ENCODE results near the gene GNB5. TPM values are rescaled to one million over a fixed set of nuclear protein-coding genes. Genes with fewer than 3 reads are reported as not detected.

Gene GNB5
- total RNA-seq, 1 experiment from 2014 or later, result 22.8 TPM

DNA sequence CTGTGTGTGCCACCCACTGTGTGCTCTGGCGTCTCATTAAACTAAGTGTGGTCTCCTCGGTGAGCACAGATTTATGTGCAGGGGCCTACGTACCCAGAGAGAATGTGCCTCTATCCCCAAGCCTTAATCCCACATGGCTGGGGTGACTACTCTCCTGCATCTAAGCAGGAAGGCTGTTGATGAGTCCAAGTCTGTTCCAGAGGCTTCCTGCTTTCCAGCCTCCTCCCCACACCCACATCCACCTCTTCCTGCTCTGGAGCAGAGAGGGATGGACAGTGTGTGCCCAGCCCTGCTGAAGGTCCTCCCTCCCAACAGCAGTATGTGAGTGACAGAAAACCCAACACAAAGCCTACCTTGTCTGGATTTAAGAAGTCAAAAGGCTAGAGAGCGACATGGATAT is 39.8 kb downstream of the GNB5 start:
- intact Hi-C loops (cut with micrococcal nuclease; ENCODE audit: unreplicated experiment), result no loop called here
- Histone ChIP-seq H3K9me3 (ENCODE audit: low read depth, low read length, poor library complexity, severe bottlenecking) (no peaks in the 10 kb centered on the region), H3K36me3 (ENCODE audit: insufficient read depth, low read length, poor library complexity, severe bottlenecking) (peaks cover 2% of the 10 kb centered on the region), H3K27ac (ENCODE audit: low read depth, low read length, poor library complexity, severe bottlenecking) (no peak overlapping the region), H3K4me1 (ENCODE audit: insufficient read depth, low read length, poor library complexity, severe bottlenecking) (no peaks in the 10 kb centered on the region), H3K4me3 (ENCODE audit: low read depth, low read length, poor library complexity, severe bottlenecking) (no peak overlapping the region), H3K27me3 (replicated peaks; ENCODE audit: insufficient read depth, low read depth, low read length, poor library complexity) (no peaks in the 10 kb centered on the region)
- no peak for DNase-seq (ENCODE audit: low spot score)
- ChIA-PET POLR2A (ENCODE audit: low non-redundant PET) (no interaction called here), CTCF (interaction anchor here (0.6 kb wide), 1 partner anchor 103 kb away, joined by 4 read pairs; no protein-coding TSS in a partner anchor)
- no TSS peak for BruUV-seq (replicated peaks)
- TF ChIP-seq, protein P1, sequence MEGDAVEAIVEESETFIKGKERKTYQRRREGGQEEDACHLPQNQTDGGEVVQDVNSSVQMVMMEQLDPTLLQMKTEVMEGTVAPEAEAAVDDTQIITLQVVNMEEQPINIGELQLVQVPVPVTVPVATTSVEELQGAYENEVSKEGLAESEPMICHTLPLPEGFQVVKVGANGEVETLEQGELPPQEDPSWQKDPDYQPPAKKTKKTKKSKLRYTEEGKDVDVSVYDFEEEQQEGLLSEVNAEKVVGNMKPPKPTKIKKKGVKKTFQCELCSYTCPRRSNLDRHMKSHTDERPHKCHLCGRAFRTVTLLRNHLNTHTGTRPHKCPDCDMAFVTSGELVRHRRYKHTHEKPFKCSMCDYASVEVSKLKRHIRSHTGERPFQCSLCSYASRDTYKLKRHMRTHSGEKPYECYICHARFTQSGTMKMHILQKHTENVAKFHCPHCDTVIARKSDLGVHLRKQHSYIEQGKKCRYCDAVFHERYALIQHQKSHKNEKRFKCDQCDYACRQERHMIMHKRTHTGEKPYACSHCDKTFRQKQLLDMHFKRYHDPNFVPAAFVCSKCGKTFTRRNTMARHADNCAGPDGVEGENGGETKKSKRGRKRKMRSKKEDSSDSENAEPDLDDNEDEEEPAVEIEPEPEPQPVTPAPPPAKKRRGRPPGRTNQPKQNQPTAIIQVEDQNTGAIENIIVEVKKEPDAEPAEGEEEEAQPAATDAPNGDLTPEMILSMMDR (conservative IDR thresholded peaks at IDR 0.05; ENCODE audit: low read depth, low read length), result no peak
- no peak for TF ChIP-seq EZH2 (IDR thresholded peaks at IDR 0.05; ENCODE audit: borderline replicate concordance, low read depth, low read length, poor library complexity, severe bottlenecking)

DNA sequence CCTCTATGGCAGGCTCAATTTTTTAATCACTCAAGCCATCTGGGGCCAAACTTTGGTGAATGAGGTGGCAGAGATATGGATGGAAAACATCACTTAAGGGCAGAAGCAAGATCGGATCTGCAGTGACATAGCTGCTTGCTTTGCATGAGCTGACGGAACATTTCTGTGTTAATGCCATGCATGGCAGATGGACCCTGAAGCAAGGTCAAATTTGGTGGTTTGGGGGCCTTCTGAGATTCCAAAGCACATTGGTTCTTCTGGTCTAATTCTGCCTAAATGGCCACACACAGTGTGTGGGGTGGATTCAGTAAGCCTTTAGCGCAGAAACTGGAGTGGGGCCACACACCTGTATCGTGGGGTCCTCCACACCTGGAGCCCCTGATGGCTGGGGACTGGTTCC is 40.3 kb downstream of the GNB5 start:
- POLR2A ChIA-PET (ENCODE audit: low non-redundant PET), result no interaction called here
- no peak for DNase-seq (ENCODE audit: low spot score)
- TF ChIP-seq, protein P1 (conservative IDR thresholded peaks at IDR 0.05; ENCODE audit: low read depth, low read length), result no peak
- TF ChIP-seq EZH2 (IDR thresholded peaks at IDR 0.05; ENCODE audit: borderline replicate concordance, low read depth, low read length, poor library complexity, severe bottlenecking), result no peak
- H3K4me1 ChIP-seq (ENCODE audit: insufficient read depth, low read length, poor library complexity, severe bottlenecking), result no peaks in the 10 kb centered on the region
- CTCF ChIA-PET, result no interaction called here
- H3K4me3 ChIP-seq (ENCODE audit: low read depth, low read length, poor library complexity, severe bottlenecking), result no peak overlapping the region
- H3K27me3 ChIP-seq (replicated peaks; ENCODE audit: insufficient read depth, low read depth, low read length, poor library complexity), result no peaks in the 10 kb centered on the region
- no peaks in the 10 kb centered on the region for H3K9me3 ChIP-seq (ENCODE audit: low read depth, low read length, poor library complexity, severe bottlenecking)
- BruUV-seq (replicated peaks), result no TSS peak
- no peak overlapping the region for H3K27ac ChIP-seq (ENCODE audit: low read depth, low read length, poor library complexity, severe bottlenecking)
- intact Hi-C loops (cut with micrococcal nuclease; ENCODE audit: unreplicated experiment), result no loop called here
- H3K36me3 ChIP-seq (ENCODE audit: insufficient read depth, low read length, poor library complexity, severe bottlenecking), result peaks cover 4% of the 10 kb centered on the region

DNA sequence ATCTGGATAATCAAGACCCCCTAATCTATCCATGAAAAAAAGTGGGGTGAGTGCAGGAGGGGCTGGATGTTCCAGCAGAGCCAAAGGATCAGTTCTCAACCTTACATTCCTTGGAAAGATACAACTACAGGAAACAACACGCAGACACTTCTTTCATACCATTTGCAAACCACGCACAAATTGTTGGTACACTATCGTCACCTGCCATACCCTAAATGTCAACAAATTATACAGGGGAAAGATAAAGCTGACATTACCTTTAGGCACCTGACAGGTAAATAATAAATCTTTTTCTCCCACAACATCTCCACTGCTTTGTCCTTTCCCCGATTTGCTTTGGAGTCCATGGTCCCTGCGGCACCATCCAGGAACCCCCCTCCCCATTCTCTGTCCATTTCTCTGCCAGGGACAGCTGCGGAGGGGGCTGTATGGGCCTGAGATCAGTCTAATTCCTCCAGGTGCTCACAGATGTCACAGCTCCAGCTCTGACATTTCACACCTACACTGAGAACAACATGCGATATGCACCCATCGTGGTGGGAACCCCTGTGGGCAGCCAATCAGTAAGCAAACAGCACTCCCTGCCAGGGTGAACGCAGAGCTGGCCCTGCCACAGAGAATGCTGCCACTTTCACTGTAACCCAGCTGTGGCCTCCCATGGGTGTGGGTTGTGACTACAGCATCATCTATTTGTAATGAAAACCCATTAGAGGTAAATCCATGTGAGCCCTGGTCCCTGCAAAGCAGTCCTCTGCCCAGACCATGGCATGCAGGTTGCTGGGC is 41.0 kb downstream of the GNB5 start:
- TF ChIP-seq, protein P1 (conservative IDR thresholded peaks at IDR 0.05; ENCODE audit: low read depth, low read length), result no peak
- no peak for TF ChIP-seq EZH2 (IDR thresholded peaks at IDR 0.05; ENCODE audit: borderline replicate concordance, low read depth, low read length, poor library complexity, severe bottlenecking)
- no peak for DNase-seq (ENCODE audit: low spot score)
- intact Hi-C loops (cut with micrococcal nuclease; ENCODE audit: unreplicated experiment), result no loop called here
- Histone ChIP-seq H3K4me3 (ENCODE audit: low read depth, low read length, poor library complexity, severe bottlenecking) (no peak overlapping the region), H3K36me3 (ENCODE audit: insufficient read depth, low read length, poor library complexity, severe bottlenecking) (peaks cover 4% of the 10 kb centered on the region), H3K27ac (ENCODE audit: low read depth, low read length, poor library complexity, severe bottlenecking) (no peak overlapping the region), H3K4me1 (ENCODE audit: insufficient read depth, low read length, poor library complexity, severe bottlenecking) (no peaks in the 10 kb centered on the region), H3K27me3 (replicated peaks; ENCODE audit: insufficient read depth, low read depth, low read length, poor library complexity) (no peaks in the 10 kb centered on the region), H3K9me3 (ENCODE audit: low read depth, low read length, poor library complexity, severe bottlenecking) (no peaks in the 10 kb centered on the region)
- BruUV-seq (replicated peaks), result no TSS peak
- ChIA-PET CTCF (no interaction called here), POLR2A (ENCODE audit: low non-redundant PET) (no interaction called here)

Measured in A673 (cell line).